K562 (cell line): ENCODE results near the gene SMG1. TPM values are rescaled to one million over a fixed set of nuclear protein-coding genes. Genes with fewer than 3 reads are reported as not detected.
A peak's percentile ranks its signal among the peaks of the same experiment; 100 is the strongest.

Experiments used
- ATAC-seq: fragments of 200-7000 bp; cut with Tn5 transposase; 3 replicates; pipeline ENCODE4 v1.9.1; 2020; ENCODE audit warnings: moderate library complexity
- BruUV-seq: library from RNA; stranded (reverse); fragments of 400-500 nt; replicated peaks from 2 replicates; lab custom pipeline; 2021; lab: Mats Ljungman, UMichigan
- CTCF ChIA-PET: fragments of 300-600 bp; formaldehyde crosslinking; extraction: SDS; loops from one replicate; lab custom pipeline; 2021; ENCODE audit warnings: low intra/inter-chr PET ratio; lab: Yijun Ruan, JAX
- POLR2A ChIA-PET: fragments of 300-600, 350-650 bp; sonication (Branson Sonifier 250); formaldehyde crosslinking; extraction: SDS; loops from one replicate; lab custom pipeline; 2021; ENCODE audit warnings: antibody characterized with exemption, inconsistent platforms; lab: Yijun Ruan, JAX
- DNase-seq, 4 experiments: peaks; one replicate each; pipeline versions ENCODE4 v3.0.0 to v3.0.0-alpha.2; 2011 to 2018; ENCODE audit warnings: low spot score in 3 of 4, mixed read lengths in 3 of 4; ENCODE audit errors: extremely low read depth in 1 of 4
- FAIRE-seq: peaks from 2 replicates; lab custom pipeline; 2011; peaks lifted over from hg19 to GRCh38; lab: Jason Lieb, UNC
- H2AFZ ChIP-seq: 2 replicates; pipeline ENCODE4 v1.6.0; 2011; ENCODE audit warnings: low read depth, low read length, control low read depth, inconsistent platforms
- H3K27ac ChIP-seq: fragments of 200-600 bp; 3 replicates; pipeline ENCODE4 v1.8.0; 2011; ENCODE audit warnings: low read depth, mild to moderate bottlenecking, control low read depth, inconsistent platforms, low read length, moderate library complexity, mixed read lengths; ENCODE audit errors: extremely low read depth
- H3K27me3 ChIP-seq, 2 experiments: fragments of 300-600 bp in 1 of 2; 2 replicates in 1 of 2; 3 replicates in 1 of 2; pipeline versions ENCODE4 v1.6.0 to v1.8.0; 2011; ENCODE audit warnings: inconsistent platforms in 2 of 2, low read length in 2 of 2, mild to moderate bottlenecking in 1 of 2, mixed read lengths in 1 of 2, moderate library complexity in 1 of 2; ENCODE audit not compliant: control insufficient read depth in 2 of 2, insufficient read depth in 2 of 2
- H3K36me3 ChIP-seq: fragments of 300-600 bp; 3 replicates; pipeline ENCODE4 v1.8.0; 2011; ENCODE audit warnings: mild to moderate bottlenecking, low read length, inconsistent platforms; ENCODE audit not compliant: control insufficient read depth, insufficient read depth
- H3K4me1 ChIP-seq, 2 experiments: fragments of 200-600 bp in 1 of 2; replicated peaks in 1 of 2; 2 replicates in 1 of 2; 3 replicates in 1 of 2; pipeline versions ENCODE4 v1.5.1 to v1.8.0; 2011; ENCODE audit warnings: inconsistent platforms in 2 of 2, low read length in 2 of 2, mild to moderate bottlenecking in 1 of 2, mixed read lengths in 1 of 2, moderate library complexity in 1 of 2; ENCODE audit not compliant: control insufficient read depth in 2 of 2, insufficient read depth in 2 of 2
- H3K4me2 ChIP-seq: 2 replicates; pipeline ENCODE4 v1.6.1; 2011; ENCODE audit warnings: low read length, control low read depth, inconsistent platforms, mixed read lengths; ENCODE audit not compliant: insufficient read depth
- H3K4me3 ChIP-seq: fragments of 200-600 bp; sonication (generic), shearing (Covaris generic); 2 replicates; pipeline ENCODE4 v1.5.1; 2016; ENCODE audit warnings: control low read depth, inconsistent platforms
- H3K79me2 ChIP-seq: fragments of 200-600 bp; 3 replicates; pipeline ENCODE4 v1.8.0; 2011; ENCODE audit warnings: low read length, inconsistent platforms; ENCODE audit not compliant: control insufficient read depth, insufficient read depth
- H3K9ac ChIP-seq, 2 experiments: 2 replicates each; pipeline versions ENCODE4 v1.6.0 to v1.6.1; 2011; ENCODE audit warnings: low read depth in 2 of 2, low read length in 2 of 2, control low read depth in 1 of 2, inconsistent platforms in 1 of 2, mild to moderate bottlenecking in 1 of 2, mixed read lengths in 1 of 2; ENCODE audit not compliant: insufficient read depth in 1 of 2
- H3K9me1 ChIP-seq: one replicate; pipeline ENCODE4 v1.6.0; 2011; ENCODE audit warnings: inconsistent platforms, mild to moderate bottlenecking, low read length, moderate library complexity; ENCODE audit not compliant: control insufficient read depth, insufficient read depth
- H3K9me3 ChIP-seq: replicated peaks from 2 replicates; pipeline ENCODE4 v1.5.1; 2011; ENCODE audit warnings: low read depth, low read length, inconsistent platforms; ENCODE audit not compliant: control insufficient read depth, insufficient read depth
- H4K20me1 ChIP-seq: replicated peaks from 2 replicates; pipeline ENCODE4 v1.6.1; 2011; ENCODE audit warnings: low read length, inconsistent platforms, mixed read lengths; ENCODE audit not compliant: control insufficient read depth, insufficient read depth
- E2F6 ChIP-seq, 2 experiments: IDR thresholded peaks; 2 replicates each; pipeline ENCODE4 v1.6.1; 2011; ENCODE audit warnings: borderline replicate concordance in 1 of 2, control low read depth in 1 of 2, low read depth in 1 of 2, low read length in 1 of 2, mild to moderate bottlenecking in 1 of 2, mixed read lengths in 1 of 2, moderate library complexity in 1 of 2; ENCODE audit not compliant: insufficient read depth in 1 of 2, insufficient read length in 1 of 2, poor library complexity in 1 of 2, severe bottlenecking in 1 of 2; ENCODE audit errors: extremely low read depth in 1 of 2
- EWSR1 ChIP-seq: fragments of 450-650 bp; IDR thresholded peaks from 2 replicates; pipeline ENCODE4 v1.6.1; 2018; ENCODE audit warnings: borderline replicate concordance, mild to moderate bottlenecking, low read depth, moderate library complexity; ENCODE audit not compliant: partially characterized antibody
- SNIP1 ChIP-seq: fragments of 450-650 bp; IDR thresholded peaks from 2 replicates; pipeline ENCODE4 v1.7.1; 2017; ENCODE audit warnings: low read depth, mild to moderate bottlenecking
- WGBS: fragments of 100-300 bp; shearing (Covaris generic); methylation state at CpG from one replicate; pipeline ENCODE4 v1.1.6; 2016; ENCODE audit warnings: low coverage, mixed read lengths; ENCODE audit not compliant: insufficient coverage; ENCODE audit errors: missing lambda C conversion rate; 5-methylcytosine and 5-hydroxymethylcytosine counted together
- in situ Hi-C: fragments of 300-500 bp; cut with MboI; formaldehyde crosslinking; loops from 4 replicates; pipeline ENCODE4 v1.15.0; 2018; ENCODE audit warnings: inconsistent platforms, mixed read lengths
- intact Hi-C: fragments of 100-400 bp; cut with micrococcal nuclease; formaldehyde crosslinking; loops from 2 replicates; pipeline ENCODE4 v1.14.2; 2022
- polyA plus RNA-seq, 8 experiments: library from polyadenylated mRNA; depleted of rRNA in 4 of 8; stranded (reverse) in 5 of 8; unstranded in 3 of 8; fragments of >200 nt; fragmentation: Nextera tagmentation in 2 of 8; fragmentation: Illumina TruSeq in 1 of 8; extraction: Ambion mirVana in 2 of 8; extraction: Trizol in 1 of 8; gene quantifications; 2 replicates each; pipeline versions ENCODE4 v1.2.1 to v1.2.3, GENCODE V29; 2011 to 2014; ENCODE audit warnings: inconsistent platforms in 1 of 8, missing spikeins in 1 of 8
- total RNA-seq, 7 experiments: library from RNA; depleted of rRNA in 6 of 7; stranded (reverse); fragments of >200 nt in 6 of 7; fragmentation: Illumina TruSeq in 2 of 7; extraction: Trizol in 2 of 7; gene quantifications; 2 replicates each; pipeline versions ENCODE4 v1.2.1 to v1.2.3, GENCODE V29; 2011 to 2021; ENCODE audit warnings: low replicate concordance in 1 of 7

SMG1 gene
- total and polyA plus RNA-seq, 9 of the 15 experiments (the other 6 are each of a cell fraction or from before 2014, with no cell fraction given), result 3.4 to 54.8 (median 32.0) TPM

GRCh38 chr16:18925986-18926865 lies at the start of gene SMG1 (continued):
- TF ChIP-seq E2F6 (IDR thresholded peaks at IDR 0.05; ENCODE audit: borderline replicate concordance in 1 of 2, extremely low read depth in 1 of 2, insufficient read depth in 1 of 2, insufficient read length in 1 of 2, low read depth in 1 of 2, low read length in 1 of 2, poor library complexity in 1 of 2, severe bottlenecking in 1 of 2), result peak; percentile 82 to 94

- 0% methylated on average over 3 of the region's 3 CpGs for WGBS
- Histone ChIP-seq H3K36me3 (no peaks in the 10 kb centered on the region), H3K9me1 (no peaks in the 10 kb centered on the region), H3K4me2 (no peak overlapping the region), H3K4me1 (no peaks in the 10 kb centered on the region; a peak in 1 of 5 replicates), H3K27me3 (peaks cover 7 to 13% of the 10 kb centered on the region in 2 experiments; a peak in 4 of 5 replicates), H3K9me3 (no peaks in the 10 kb centered on the region), H2AFZ (no peak overlapping the region), H3K9ac (no peak overlapping the region; a peak in 1 of 4 replicates), H3K4me3 (no peak overlapping the region), H3K27ac (no peak overlapping the region), H4K20me1 (no peaks in the 10 kb centered on the region), H3K79me2 (no peaks in the 10 kb centered on the region)
- intact Hi-C loops, result no loop called here
- POLR2A ChIA-PET, result interaction anchor here (0.7 to 2.1 kb wide), 7 partner anchors 8 to 186 kb away, joined by 3 to 6 read pairs (median 3); partner anchors contain the start of genes ARL6IP1 and TMC7
- no TSS peak for BruUV-seq
- in situ Hi-C loops, result no loop called here
- no peak for ATAC-seq
- TF ChIP-seq EWSR1 (no peak), SNIP1 (no peak)
- peak; percentile 49 for FAIRE-seq
- DNase-seq, result no peak
- CTCF ChIA-PET, result no interaction called here
These were observed 48.9 kb upstream of the SMG1 start for GRCh38 chr16:18975109-18975508.
